HG03135 (cell line): ENCODE data around the gene STRADA.

Experiments
- ATAC-seq: cut with Tn5 transposase; IDR thresholded peaks from one replicate; pipeline ENCODE4 v1.9.1; 2021; ENCODE audit warnings: mild to moderate bottlenecking, moderate library complexity; ENCODE audit not compliant: unreplicated experiment

The STRADA gene

GRCh38 chr17:63686138-63686685 is 55.4 kb downstream of the STRADA start:
- no peak for ATAC-seq

DNA sequence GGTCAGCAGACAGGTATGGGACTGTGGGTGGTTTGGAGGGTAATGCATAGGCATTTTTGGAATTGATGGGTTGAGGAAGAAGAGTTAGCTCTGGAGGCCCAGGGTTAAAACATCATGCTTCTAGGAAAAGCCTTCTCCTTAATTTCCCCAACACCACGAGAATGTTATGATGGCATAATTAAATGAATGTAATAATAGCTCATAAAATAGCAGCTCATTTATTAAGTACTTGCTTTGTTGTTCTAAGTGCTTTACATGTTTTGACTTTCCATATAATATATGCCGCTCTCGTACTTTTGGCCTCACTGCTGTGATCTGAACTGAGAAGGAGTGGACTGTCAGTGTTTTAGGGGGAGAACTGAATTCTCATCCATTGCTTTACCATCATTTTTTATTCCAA is 56.0 kb downstream of the STRADA start:
- no peak for ATAC-seq

GRCh38 chr17:63685041-63685440 is 56.6 kb downstream of the STRADA start:
- no peak for ATAC-seq

GRCh38 chr17:63682981-63683380 is 58.6 kb downstream of the STRADA start:
- ATAC-seq = no peak

GRCh38 chr17:63682441-63682840 is 59.2 kb downstream of the STRADA start:
- ATAC-seq = no peak

- ATAC-seq = no peak
Observed at GRCh38 chr17:63681530-63681929, 60.1 kb downstream of the STRADA start.

GRCh38 chr17:63680700-63681099 is 60.9 kb downstream of the STRADA start:
- no peak for ATAC-seq

GRCh38 chr17:63679214-63679613 is 62.4 kb downstream of the STRADA start:
- ATAC-seq = no peak

GRCh38 chr17:63676584-63676983 is 65.0 kb downstream of the STRADA start:
- no peak for ATAC-seq

GRCh38 chr17:63675607-63676546 is 65.7 kb downstream of the STRADA start:
- ATAC-seq = no peak

- no peak for ATAC-seq
Observed at GRCh38 chr17:63675231-63675606, 66.4 kb downstream of the STRADA start.

DNA sequence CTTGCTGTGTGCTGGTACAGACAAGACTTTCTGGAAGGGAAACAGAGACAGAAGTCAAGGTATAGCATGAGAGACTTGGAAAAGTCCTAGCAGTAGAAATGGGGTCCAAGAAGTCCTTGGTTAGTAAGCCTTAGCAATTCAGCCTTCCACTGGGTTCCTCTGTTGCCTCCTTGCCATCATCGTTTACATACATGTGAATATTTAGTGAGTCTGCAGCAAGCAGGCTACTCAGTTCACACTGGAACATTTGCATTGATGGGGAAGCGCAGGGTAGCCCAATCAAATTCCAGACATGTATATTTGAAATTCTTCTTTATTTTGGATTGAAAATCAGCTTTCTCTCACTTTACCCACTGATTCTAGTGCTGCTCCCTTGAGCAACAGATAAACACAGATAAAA is 68.7 kb downstream of the STRADA start:
- no peak for ATAC-seq

DNA sequence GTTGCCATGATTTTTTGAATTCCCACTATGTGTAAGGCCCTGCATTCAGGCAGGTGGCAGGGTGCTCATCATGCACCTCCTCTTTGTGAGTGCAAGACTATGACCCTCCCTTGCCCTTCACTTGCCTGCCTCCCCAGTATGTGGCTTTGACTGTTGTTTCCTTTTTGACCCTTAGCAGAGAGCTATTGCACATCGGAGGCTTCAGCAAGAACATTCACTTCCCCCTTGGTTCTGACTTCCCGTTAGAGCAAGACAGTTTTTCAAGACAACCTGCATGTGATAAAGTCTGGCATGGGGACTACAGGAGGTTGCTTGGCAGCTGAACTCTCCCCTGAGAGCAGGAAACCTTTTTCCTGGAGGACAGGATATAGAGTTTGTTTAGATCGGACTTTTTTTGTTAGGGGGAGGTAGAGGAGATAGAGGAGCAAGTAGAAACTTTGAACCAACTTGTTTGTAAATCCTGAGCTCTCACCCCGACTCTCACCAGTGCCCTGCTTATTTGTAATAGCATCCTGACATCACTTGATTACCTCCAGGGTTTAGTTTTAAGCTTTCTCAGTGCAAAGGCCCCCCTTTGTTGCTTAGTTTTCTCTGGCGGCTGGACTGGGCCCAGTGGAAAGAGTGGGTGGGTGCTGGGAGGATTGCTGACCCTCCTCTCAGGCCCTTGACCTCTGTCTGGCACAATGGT is 75.9 kb downstream of the STRADA start:
- peak; percentile 49 for ATAC-seq

GRCh38 chr17:63659850-63660249 is 81.7 kb downstream of the STRADA start:
- ATAC-seq = no peak

DNA sequence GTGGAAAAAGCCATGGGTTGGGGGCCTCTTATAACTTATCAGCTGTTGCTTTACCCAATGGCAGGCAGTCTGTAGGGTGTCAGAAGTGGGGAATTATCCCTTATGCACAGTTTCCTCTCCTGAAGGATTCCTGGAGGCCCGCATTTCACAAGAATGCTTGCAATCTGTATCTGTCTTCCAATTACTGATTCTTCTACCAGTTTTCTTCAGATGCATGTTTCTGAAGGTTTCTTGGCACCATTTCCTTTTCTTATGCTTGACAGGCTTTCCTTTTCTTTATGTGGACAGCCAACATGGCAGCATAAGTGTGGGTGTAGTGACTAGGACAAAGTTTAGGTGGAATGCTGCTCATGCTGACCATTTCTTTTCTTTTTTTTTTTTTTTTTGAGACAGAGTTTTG is 83.2 kb downstream of the STRADA start:
- no peak for ATAC-seq

DNA sequence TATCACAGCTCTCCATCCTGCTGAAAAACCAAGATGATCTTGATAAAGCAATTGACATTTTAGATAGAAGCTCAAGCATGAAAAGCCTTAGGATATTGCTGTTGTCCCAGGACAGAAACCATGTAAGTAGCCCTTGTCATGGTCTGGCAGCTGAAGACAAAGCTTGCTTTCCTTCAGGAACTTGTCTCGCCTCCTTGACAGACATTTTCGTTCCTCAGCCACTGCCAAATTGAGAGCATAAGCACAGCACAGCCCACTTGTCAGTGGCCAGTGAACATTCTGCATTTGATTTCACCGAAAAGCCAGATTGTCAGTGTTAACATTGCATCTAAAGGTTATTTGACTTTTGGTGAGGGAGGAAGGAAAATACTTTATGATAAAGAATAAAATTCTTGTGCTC is 83.8 kb downstream of the STRADA start:
- ATAC-seq = no peak

DNA sequence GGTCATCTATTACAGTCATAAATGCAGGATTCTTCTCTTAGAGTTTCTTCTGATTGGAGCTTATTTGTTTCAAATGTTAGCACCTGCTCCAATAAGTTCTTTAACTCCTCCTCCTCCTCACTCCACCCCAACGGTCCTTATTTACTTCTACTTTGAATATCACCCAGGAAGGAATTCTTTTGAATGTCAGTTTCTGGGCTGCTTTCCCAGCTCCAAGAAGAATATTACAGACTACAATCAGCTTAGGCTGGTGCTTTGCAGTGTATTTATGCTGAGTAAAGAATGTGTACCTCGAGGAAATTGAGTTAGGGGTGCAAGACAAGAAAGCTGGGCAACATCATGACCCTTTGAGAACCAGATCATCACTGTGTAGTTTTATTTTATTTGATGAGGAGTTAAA is 88.5 kb downstream of the STRADA start:
- no peak for ATAC-seq
